Heart right ventricle (tissue), 16 donors: ENCODE measurements around the gene UBE2D1. TPM values are rescaled to one million over a fixed set of nuclear protein-coding genes. Genes with fewer than 3 reads are reported as not detected.
A peak's percentile ranks its signal among the peaks of the same experiment; 100 is the strongest.

Experiments used
- ATAC-seq, 8 donors: fragments of 200-7000 bp; cut with Tn5 transposase; one replicate each; pipeline ENCODE4 v1.9.1; 2020; ENCODE audit warnings: mild to moderate bottlenecking in 8 of 8, moderate library complexity in 8 of 8, moderate number of reproducible peaks in 1 of 8
- DNase-seq, 2 donors: peaks; one replicate each; pipeline ENCODE4 v3.0.0-alpha.2; 2020
- H3K27ac ChIP-seq, 10 donors: fragments of 200-600 bp; sonication (generic) in 2 of 10; one replicate each; pipeline versions ENCODE4 v1.5.0 to v1.8.0; 2020 to 2022; ENCODE audit warnings: mild to moderate bottlenecking in 3 of 10
- H3K27me3 ChIP-seq, 7 donors: fragments of 200-600 bp; one replicate each; pipeline ENCODE4 v1.8.0; 2021 to 2022; ENCODE audit warnings: mild to moderate bottlenecking in 2 of 7
- H3K36me3 ChIP-seq, 9 donors: fragments of 200-600 bp; sonication (generic) in 1 of 9; one replicate each; pipeline versions ENCODE4 v1.5.0 to v1.8.0; 2020 to 2022; ENCODE audit warnings: mild to moderate bottlenecking in 2 of 9
- H3K4me1 ChIP-seq, 9 donors: fragments of 200-600 bp; sonication (generic) in 1 of 9; one replicate each; pipeline versions ENCODE4 v1.5.0 to v1.8.0; 2020 to 2022; ENCODE audit warnings: mild to moderate bottlenecking in 4 of 9
- H3K4me3 ChIP-seq, 10 donors: fragments of 200-600 bp; sonication (generic) in 2 of 10; one replicate each; pipeline versions ENCODE4 v1.5.0 to v1.8.0; 2020 to 2022; ENCODE audit warnings: mild to moderate bottlenecking in 7 of 10, moderate library complexity in 2 of 10
- H3K9me3 ChIP-seq, 11 donors: fragments of 200-600 bp in 10 of 11; sonication (generic) in 2 of 11; one replicate each; pipeline versions ENCODE4 v1.5.0 to v1.8.0; 2013 to 2022; ENCODE audit warnings: mild to moderate bottlenecking in 2 of 11, control low read depth in 1 of 11, moderate library complexity in 1 of 11
- WGBS, 2 donors: extraction: QIAGEN DNeasy Blood & Tissue Kit; methylation state at CpG; one replicate each; pipeline ENCODE4 v1.1.7; 2013; ENCODE audit warnings: inconsistent platforms in 1 of 2; 5-methylcytosine and 5-hydroxymethylcytosine counted together
- intact Hi-C, 10 donors: fragments of 100-400 bp; cut with DNase I; formaldehyde crosslinking; loops; one replicate each; pipeline versions ENCODE4 v1.11.1 to v1.14.2; 2022
- polyA plus RNA-seq, 2 donors: library from polyadenylated mRNA; stranded (reverse); fragments of 200-250 nt; gene quantifications; one replicate each; pipeline ENCODE4 v1.2.3, GENCODE V29; 2013
- total RNA-seq, 10 donors: library from RNA; stranded (reverse); fragmentation: NEBNext Ultra II Directional in 3 of 10; extraction: Animal tissue kit (Norgen Biotek cat#: 25700) in 3 of 10; gene quantifications; one replicate each; pipeline versions ENCODE4 v1.2.1 to v1.2.4, GENCODE V29; 2021 to 2023
- TF ChIP-seq, protein P1 (sequence below), 9 donors: fragments of 200-600 bp; sonication (generic) in 2 of 9; IDR thresholded peaks; one replicate each; pipeline versions ENCODE4 v1.5.0 to v1.8.0; 2021 to 2022; ENCODE audit warnings: antibody characterized with exemption in 9 of 9, mild to moderate bottlenecking in 5 of 9, moderate library complexity in 1 of 9
- donor health status: Arrhythmogenic right ventricular cardiomyopathy.
- donor health status: ischemic (EF 13 %, LVEDD 7.1; RV severe dilation, severe dysfunction).
- donor health status: healthy with polysubstance abuse.
- donor health status: DM: no; HTN: yes; CAD: no.
- donor health status: DM: no; HTN: no; CAD: no.
- donor health status: ischemic (EF 25% LVEDD 6.9; RV normal size, moderate dysfunction).
- donor health status: ischemic (EF 25% LVEDD 5.7; RV mildly dilated, moderate dysfunction).
- donor health status: healthy.
- donor health status: DM: yes; HTN: yes; CAD: no.
- donor health status: Ischemic cardiomyopathy.
- donor health status: ischemic (EF 35%, LVEDD 5.7; RV mildly dilated, moderate dysfunction).
- donor health status: nonischemic (EF 11% LVEDD 7.7; RV severe dilation, severe dysfunction).
- donor health status: DM: yes; HTN: yes; CAD: no.
- donor health status: PGD.
- donor health status: ischemic (EF 29% LVEDD 5.4; RV normal size, mild dysfunction).
- donor health status: nonischemic (EF 23%, LVEDD 6.1; RV moderate dilation, normal function).

The UBE2D1 gene
- total and polyA plus RNA-seq, 12 donors = 12.2 to 71.0 (median 59.5) TPM

DNA sequence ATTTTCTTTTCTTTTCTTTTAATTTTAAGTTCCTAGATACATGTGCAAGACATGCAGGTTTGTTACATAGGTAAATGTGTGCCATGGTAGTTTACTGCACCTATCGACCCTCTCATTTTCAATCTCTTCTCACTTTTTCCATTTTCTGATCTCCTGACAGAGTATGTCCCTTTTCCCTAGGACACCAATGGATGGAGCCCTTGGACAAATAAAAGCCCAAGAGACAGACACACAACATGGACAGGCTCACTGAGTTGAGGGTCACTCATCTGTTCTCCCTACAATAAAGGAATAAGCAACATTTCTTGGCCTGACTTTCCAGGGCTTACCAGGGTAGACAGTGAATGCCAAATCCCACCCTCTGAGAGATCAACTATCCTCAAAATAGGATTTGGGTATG lies 15.2 kb upstream of the UBE2D1 start:
- WGBS, 2 donors = 84 to 88% methylated on average over 1 of the region's 1 CpG
- no peak overlapping the region for H3K27ac ChIP-seq
- TF ChIP-seq, protein P1, sequence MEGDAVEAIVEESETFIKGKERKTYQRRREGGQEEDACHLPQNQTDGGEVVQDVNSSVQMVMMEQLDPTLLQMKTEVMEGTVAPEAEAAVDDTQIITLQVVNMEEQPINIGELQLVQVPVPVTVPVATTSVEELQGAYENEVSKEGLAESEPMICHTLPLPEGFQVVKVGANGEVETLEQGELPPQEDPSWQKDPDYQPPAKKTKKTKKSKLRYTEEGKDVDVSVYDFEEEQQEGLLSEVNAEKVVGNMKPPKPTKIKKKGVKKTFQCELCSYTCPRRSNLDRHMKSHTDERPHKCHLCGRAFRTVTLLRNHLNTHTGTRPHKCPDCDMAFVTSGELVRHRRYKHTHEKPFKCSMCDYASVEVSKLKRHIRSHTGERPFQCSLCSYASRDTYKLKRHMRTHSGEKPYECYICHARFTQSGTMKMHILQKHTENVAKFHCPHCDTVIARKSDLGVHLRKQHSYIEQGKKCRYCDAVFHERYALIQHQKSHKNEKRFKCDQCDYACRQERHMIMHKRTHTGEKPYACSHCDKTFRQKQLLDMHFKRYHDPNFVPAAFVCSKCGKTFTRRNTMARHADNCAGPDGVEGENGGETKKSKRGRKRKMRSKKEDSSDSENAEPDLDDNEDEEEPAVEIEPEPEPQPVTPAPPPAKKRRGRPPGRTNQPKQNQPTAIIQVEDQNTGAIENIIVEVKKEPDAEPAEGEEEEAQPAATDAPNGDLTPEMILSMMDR (IDR thresholded peaks at IDR 0.05) = peak in 4 of 9 donors; percentile 15 to 41 (median 22)
- H3K9me3 ChIP-seq = no peaks in the 10 kb centered on the region
- DNase-seq = no peak
- no peaks in the 10 kb centered on the region for H3K27me3 ChIP-seq
- H3K36me3 ChIP-seq = no peaks in the 10 kb centered on the region
- H3K4me3 ChIP-seq = no peak overlapping the region
- H3K4me1 ChIP-seq = peaks cover 0 to 19% (median 0%) of the 10 kb centered on the region in 9 donors
- intact Hi-C loops = no loop called here
- peak in 2 of 8 donors; percentile 33 to 56 for ATAC-seq

DNA sequence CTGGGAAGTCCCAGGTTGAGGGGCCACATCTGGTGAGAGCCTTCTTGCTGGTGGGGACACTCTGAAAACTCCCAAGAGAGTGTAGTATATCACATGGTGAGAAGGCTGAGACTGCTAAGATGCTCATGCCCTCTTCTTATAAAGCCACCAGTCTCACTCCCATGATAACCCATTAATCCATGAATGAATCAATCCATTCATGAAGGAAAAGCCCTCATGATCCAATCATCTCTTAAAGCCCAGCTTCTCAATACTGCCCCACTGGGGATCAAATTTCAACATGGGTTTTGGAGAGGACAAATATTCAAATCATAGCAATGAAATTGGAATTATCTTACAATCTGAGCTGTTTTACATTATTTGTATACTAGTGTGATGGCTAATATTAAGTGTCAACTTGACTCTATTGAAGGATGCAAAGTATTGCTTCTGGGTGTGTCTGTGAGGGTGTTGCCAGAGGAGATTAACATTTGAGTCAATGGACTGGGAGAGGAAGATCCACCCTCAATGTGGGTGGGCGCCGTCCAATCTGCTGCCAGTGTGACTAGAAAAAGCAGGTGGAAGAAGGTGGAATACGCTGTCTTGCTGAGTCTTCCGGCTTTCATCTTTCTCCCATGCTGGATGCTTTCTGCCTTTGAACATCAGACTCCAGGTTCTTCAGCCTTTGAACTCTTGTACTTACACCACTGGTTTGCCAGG lies 14.3 kb upstream of the UBE2D1 start:
- no peaks in the 10 kb centered on the region for H3K36me3 ChIP-seq
- H3K4me1 ChIP-seq = peaks cover 0 to 19% (median 0%) of the 10 kb centered on the region in 9 donors
- ATAC-seq (no peak), DNase-seq (no peak)
- intact Hi-C loops = no loop called here
- H3K27ac ChIP-seq = no peak overlapping the region
- no peaks in the 10 kb centered on the region for H3K9me3 ChIP-seq
- TF ChIP-seq, protein P1 (IDR thresholded peaks at IDR 0.05) = no peak
- WGBS, 2 donors = 90 to 97% methylated on average over 4 of the region's 4 CpGs
- no peaks in the 10 kb centered on the region for H3K27me3 ChIP-seq
- no peak overlapping the region for H3K4me3 ChIP-seq

DNA sequence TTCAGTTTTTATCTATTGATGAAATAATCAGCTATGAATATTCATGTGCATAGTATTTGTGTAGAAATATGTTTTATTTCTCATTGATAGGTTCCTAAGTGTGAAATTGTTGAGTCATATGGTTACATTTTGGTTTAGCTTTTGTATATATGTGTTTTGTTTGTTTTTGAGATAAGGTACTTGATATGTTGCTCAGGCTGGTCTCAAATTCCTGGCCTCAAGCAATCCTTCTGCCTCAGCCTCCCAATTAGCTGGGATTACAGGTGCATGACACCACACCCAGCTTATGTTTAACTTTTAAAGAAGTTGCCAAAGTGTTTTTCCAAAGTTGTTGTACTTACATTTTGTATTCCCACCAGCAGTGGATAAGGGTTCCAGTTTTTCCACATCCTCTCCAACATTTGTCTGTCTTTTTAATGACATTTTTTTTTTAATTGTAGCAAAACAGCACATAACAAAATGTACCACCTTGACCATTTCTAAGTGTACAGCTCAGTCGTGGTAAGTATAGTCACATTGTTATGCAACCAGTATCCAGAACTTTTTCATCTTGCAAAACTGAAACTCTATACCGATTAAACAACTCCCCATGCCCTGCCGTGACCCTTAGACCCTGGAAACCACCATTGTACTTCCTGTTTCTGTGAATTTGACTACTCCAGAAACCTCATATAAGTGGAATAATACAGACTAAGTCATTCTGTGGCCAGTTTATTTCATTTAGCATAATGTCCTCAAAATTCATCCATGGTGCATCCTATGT lies 12.6 kb upstream of the UBE2D1 start:
- H3K4me1 ChIP-seq = peaks cover 0 to 19% (median 0%) of the 10 kb centered on the region in 9 donors
- no peak for DNase-seq
- peak in 5 of 8 donors; percentile 24 to 46 (median 37) for ATAC-seq
- peak overlapping the region in 1 of 10 donors; percentile 32 for H3K27ac ChIP-seq
- H3K9me3 ChIP-seq = no peaks in the 10 kb centered on the region
- WGBS, 2 donors = 60 to 75% methylated on average over 3 of the region's 3 CpGs
- TF ChIP-seq, protein P1 (IDR thresholded peaks at IDR 0.05) = no peak
- no peaks in the 10 kb centered on the region for H3K27me3 ChIP-seq
- H3K36me3 ChIP-seq = no peaks in the 10 kb centered on the region
- no peak overlapping the region for H3K4me3 ChIP-seq
- intact Hi-C loops = no loop called here

DNA sequence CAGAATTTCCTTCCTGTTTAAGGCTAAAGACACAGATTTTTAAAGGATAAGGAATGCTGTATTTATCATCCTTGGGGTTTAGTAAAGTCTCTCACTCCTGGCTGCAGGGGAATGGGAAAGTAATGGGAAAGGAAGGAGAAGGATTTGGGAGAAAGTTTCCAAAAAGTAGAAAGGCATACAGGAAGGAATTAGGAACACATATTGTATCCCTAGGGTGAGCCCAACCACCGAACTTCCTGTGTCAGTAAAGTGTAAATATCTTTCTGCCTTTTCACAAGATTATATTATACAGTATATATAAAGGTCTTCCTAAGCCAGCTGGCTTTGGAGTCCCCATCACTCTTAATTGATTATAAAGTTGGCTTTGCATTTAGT lies 12.0 kb upstream of the UBE2D1 start:
- no peaks in the 10 kb centered on the region for H3K9me3 ChIP-seq
- peaks cover 0 to 19% (median 0%) of the 10 kb centered on the region in 9 donors for H3K4me1 ChIP-seq
- TF ChIP-seq, protein P1 (IDR thresholded peaks at IDR 0.05) = no peak
- no peaks in the 10 kb centered on the region for H3K36me3 ChIP-seq
- DNase-seq (no peak), ATAC-seq (no peak)
- H3K4me3 ChIP-seq = no peak overlapping the region
- WGBS, 2 donors = 40 to 45% methylated on average over 1 of the region's 1 CpG
- no peaks in the 10 kb centered on the region for H3K27me3 ChIP-seq
- H3K27ac ChIP-seq = peak overlapping the region in 1 of 10 donors; percentile 32
- intact Hi-C loops = no loop called here
